HG03103 (cell line): ENCODE measurements around the gene EEPD1.
A peak's percentile ranks its signal among the peaks of the same experiment; 100 is the strongest.

ENCODE experiments used
- ATAC-seq: cut with Tn5 transposase; IDR thresholded peaks from one replicate; pipeline ENCODE4 v1.9.1; 2021; ENCODE audit warnings: low read depth; ENCODE audit not compliant: unreplicated experiment

EEPD1 gene

GRCh38 chr7:36188906-36189305 is 35.9 kb downstream of the EEPD1 start:
- no peak for ATAC-seq

GRCh38 chr7:36190447-36191291 is 37.6 kb downstream of the EEPD1 start:
- no peak for ATAC-seq

DNA sequence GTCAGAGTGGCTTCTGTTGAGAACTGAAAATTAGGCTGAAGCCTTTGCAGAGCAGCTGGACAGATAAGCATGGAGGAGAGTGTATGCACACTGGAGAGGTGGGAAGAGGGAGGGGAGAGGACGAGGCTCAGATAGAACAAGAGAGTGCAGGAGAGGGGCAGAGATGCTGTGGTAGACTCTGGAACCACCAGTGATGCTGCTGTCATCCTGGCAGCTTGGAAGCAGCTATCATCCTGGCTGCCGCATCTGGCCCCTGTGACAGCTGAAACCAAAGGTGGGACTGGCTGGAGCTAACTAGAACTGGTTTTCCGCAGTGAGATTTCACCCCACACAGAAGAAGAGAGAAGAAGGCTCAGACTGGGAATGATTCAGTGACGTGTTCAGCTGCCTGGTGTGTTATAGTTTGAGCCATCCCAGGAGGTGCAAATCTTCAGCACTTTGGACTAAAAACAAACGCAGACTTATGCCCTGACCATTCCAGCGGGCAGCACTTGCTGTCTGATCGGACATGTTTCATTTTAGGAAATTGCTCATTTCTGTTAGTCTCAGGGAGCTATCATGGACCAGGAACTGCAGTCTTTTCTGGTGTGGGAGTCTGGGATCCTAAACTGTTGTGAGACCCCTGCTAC is 38.4 kb downstream of the EEPD1 start:
- ATAC-seq = peak; percentile 8

GRCh38 chr7:36192053-36192824 is 39.2 kb downstream of the EEPD1 start:
- ATAC-seq = peak; percentile 64

- ATAC-seq = no peak
Observed at GRCh38 chr7:36192877-36193276, 39.8 kb downstream of the EEPD1 start.

DNA sequence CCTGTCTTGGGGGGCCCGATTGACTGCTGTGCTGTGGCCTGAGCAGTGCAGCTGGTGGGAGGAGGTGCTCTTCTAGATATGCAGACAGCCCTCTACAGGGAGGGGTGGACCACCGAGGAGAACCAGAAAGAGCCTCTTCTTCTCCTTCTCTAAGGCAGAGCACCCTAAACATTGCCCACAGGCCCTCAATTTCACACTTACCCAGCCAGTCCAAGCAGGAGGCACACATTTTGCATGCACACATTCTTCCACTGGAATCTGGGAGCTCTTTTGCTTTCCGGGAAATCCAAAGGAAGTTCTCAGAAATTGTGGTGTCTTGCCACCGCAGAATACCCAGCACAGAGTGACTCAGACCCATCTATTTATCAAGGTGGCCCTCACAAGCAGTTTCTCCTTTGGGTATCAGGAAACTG is 45.8 kb downstream of the EEPD1 start:
- no peak for ATAC-seq

DNA sequence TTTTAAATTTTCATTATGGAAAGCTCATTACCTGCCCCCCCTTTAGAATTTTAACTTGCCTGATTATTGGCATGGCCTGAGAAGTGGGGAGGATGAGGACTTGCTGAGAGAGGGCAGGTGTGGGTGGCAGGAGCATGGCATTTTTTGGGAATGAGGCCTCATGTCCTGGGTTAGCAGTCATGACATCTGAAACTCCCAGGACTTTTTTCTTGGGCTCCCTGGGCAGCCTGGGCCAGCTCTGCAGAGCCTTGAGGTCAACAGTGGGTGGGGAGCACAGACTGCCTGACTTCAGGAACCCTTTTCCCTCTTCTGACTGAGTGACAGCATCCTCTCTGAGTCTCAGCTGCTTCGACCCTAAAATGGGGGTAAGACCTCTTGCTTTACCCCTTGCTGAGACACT is 46.3 kb downstream of the EEPD1 start:
- no peak for ATAC-seq

DNA sequence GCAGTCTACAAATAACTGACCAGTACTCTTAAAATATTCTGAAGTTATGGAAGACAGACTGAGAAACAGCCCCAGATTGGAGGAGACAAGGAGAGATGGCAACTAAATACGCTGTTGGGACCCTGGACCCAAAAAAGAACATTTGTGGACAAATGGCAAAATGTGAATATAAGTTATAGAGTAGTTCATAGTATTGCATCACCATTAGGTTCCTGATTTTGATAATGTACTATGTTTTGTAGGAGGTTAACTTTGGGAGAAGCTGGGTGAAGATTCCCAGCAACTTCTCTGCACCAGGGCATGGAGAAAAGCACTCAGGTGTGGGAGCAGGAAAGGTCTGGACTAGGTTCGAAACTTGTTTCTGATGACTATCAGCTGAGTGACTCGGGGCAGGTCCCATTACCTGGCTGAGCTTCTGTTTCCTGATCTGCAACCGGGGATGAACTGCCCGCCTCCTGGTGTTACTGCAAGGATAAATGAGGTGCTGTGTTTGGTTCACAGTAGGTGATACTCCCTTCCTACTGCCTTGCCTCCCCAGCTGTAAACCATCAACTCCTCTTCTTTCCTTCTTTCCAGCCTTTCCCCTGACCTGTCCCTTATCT is 48.2 kb downstream of the EEPD1 start:
- ATAC-seq = no peak

GRCh38 chr7:36202398-36202797 is 49.3 kb downstream of the EEPD1 start:
- ATAC-seq = no peak

DNA sequence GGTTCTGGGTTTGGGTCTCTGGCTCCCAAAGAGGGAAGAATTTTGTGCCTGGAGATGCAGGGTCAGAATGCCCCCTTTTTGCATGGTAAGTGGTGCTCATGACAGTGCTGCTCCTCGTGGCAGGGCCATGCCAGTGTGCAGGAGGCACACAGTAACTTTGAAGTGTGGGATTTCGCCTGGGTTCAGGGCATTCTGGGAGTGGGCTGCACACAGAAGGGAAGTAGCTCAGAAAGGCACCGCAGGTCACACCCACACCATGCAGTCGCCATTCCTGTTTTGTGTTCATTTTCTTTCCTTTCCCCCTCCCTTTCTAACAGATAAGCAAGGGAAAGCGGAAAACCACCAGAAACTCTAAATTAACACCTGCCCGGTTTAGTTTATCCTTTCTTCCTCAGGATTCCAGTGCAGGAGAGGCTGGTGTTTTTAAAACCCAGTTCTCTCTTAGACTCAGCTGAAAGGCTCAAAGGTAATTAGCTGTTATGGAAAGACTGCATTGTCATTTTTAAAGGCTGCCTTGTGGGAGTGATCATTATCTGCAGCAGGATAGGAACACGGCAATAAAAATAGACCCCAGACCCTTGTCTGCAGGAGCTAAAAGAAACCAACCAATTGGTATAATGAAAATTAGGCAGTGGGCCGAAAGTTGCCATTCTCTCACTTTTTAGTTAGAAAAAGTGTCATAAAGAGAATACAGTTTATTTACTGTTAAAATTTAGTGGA is 50.2 kb downstream of the EEPD1 start:
- ATAC-seq = no peak

GRCh38 chr7:36204044-36204663 is 51.1 kb downstream of the EEPD1 start:
- ATAC-seq = no peak

DNA sequence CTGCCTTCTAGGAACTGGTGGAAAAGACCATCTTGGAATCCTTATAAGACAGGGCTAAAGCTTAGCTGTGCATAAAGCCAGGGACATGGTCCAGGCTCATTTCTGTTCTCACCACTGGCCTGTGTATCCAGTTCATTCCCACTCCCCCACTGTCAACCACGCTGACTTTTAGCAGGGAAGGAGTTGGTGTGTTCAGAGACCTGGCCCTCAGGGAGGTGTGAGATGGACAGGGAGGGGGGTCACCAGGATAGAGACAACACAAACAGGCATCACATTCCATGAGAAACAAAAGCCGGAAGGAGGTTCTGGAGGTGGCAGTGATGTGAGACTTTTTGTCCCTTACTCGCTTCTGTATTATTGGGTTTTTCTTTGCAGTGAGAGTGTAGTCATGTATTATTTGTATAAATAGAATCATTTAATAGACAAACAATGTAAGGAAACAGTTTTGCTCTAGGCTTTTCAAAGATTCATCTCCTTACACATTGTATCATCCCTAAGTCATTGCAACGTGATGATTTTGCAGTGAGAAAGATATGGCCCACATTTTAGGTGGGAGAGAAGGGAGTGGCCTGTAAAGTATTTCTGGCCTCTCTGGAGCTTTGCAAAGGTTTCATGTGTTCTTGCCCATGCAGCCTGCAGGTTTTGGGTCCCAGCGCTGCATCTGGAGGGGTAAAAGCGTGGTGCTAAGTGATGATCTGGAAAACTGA is 52.0 kb downstream of the EEPD1 start:
- ATAC-seq = no peak

- no peak for ATAC-seq
Observed at GRCh38 chr7:36205803-36206202, 52.7 kb downstream of the EEPD1 start.

DNA sequence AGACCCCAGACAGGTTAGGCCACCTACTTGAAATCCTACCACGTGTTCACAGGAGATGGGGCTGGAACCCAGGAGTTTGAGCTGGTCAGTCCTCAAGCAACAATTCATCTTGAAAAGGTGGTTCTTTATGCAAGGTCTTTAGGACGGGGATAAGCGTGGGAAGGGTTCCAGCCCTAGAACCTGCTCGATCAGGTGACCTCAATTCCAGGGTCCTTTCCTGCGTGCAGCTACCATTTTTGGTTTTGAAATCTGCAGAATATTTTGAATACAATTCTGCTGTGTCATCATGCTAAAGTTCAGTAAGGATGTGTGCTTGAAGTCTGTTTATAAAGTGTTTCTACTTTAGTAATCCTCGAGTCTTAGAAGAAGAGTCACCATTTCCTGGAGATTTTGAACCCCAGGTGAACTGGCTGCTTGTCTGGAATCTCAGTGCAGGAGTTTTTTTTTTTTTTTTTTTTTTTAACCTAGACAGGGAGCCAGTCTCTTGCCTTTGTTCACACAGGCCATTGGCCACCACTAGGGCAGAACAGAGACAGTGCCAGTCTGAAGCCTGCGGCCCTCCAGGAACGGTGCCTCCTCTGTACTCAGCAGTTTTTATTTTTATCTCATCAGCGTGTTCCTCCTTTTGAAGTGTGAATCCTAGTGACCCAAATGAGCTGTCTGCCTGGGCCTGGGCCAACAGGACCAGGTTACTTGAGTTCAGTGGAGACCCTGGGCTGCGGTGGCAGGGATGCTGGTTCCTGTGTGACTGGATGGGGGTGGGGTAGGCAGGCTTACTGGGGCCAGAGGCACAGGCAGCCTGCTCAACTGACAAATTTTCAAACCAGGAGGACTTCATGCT is 54.6 kb downstream of the EEPD1 start:
- no peak for ATAC-seq

- ATAC-seq = no peak
Observed at GRCh38 chr7:36208426-36208825, 55.4 kb downstream of the EEPD1 start.

DNA sequence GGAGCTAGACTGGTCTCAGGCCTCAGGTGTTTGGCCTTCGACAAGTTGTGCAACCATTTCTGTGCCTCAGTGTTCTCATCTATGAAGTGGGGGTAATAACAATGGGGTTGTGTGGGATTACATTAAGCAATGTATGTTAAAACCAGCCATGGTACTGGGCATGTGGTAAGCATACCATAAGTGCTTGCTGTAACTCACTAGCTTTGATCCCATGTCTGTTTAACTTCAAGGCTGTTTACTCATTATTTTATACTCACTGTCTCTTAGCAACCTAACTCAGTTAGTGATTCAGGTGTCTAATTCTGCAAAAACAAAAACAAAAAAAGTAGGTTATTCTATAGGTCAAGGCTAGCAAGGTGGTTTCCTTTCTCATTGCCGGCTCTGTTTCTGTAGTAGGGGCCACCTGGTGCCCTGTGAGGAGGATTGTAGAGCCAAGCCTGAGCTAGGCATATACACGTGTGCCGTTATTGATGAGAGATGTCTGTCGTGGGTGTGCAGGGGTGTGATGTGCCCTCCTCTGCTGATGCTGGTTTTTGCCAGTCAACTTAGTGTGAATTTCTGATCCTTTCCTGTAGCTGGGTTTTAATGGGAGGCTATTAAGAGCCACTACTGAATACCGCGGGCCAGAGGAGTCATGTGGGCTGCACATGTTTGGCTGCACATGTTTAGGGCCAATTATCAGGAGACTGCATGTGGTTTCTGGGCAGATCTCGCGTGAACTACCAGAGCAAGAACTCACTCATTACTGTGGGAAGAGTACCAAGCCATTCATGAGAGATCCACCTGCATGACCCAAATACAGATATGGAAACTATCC is 56.2 kb downstream of the EEPD1 start:
- ATAC-seq = no peak

- ATAC-seq = no peak
Observed at GRCh38 chr7:36209814-36210183, 56.7 kb downstream of the EEPD1 start.
